GM23338 (cell line): ENCODE measurements around the gene COMMD3. TPM values are rescaled to one million over a fixed set of nuclear protein-coding genes. Genes with fewer than 3 reads are reported as not detected.

Experiments used
- ATAC-seq: fragments of 200-7000 bp; cut with Tn5 transposase; 3 replicates; pipeline ENCODE4 v1.9.1; 2020
- DNase-seq: peaks from one replicate; pipeline ENCODE4 v3.0.0-alpha.2; 2015; ENCODE audit warnings: low spot score
- H2AFZ ChIP-seq: fragments of 200-600 bp; sonication (generic); 2 replicates; pipeline ENCODE4 v1.8.0; 2016; ENCODE audit warnings: antibody characterized with exemption, mild to moderate bottlenecking, moderate library complexity
- H3F3A ChIP-seq: fragments of 200-600 bp; sonication (generic); replicated peaks from 2 replicates; pipeline ENCODE4 v1.8.0; 2017; ENCODE audit warnings: antibody characterized with exemption, mixed run types, low read depth
- H3K27ac ChIP-seq: fragments of 200-600 bp; sonication (generic); 2 replicates; pipeline ENCODE4 v1.6.1; 2016; ENCODE audit warnings: low read depth
- H3K27me3 ChIP-seq: fragments of 200-600 bp; sonication (generic); 2 replicates; pipeline ENCODE4 v1.8.0; 2016; ENCODE audit warnings: mild to moderate bottlenecking, mixed run types, moderate library complexity; ENCODE audit not compliant: insufficient read depth
- H3K36me3 ChIP-seq: fragments of 200-600 bp; sonication (generic); 2 replicates; pipeline ENCODE4 v1.8.0; 2016; ENCODE audit warnings: mild to moderate bottlenecking; ENCODE audit not compliant: insufficient read depth
- H3K4me1 ChIP-seq: fragments of 200-600 bp; sonication (generic); 2 replicates; pipeline ENCODE4 v1.8.0; 2016; ENCODE audit warnings: mild to moderate bottlenecking, moderate library complexity; ENCODE audit not compliant: insufficient read depth
- H3K4me2 ChIP-seq: fragments of 200-600 bp; sonication (generic); 2 replicates; pipeline ENCODE4 v1.7.1; 2017; ENCODE audit warnings: mixed run types
- H3K4me3 ChIP-seq: fragments of 200-600 bp; sonication (generic); 2 replicates; pipeline ENCODE4 v1.6.1; 2016; ENCODE audit warnings: mixed run types
- H3K79me2 ChIP-seq: fragments of 200-600 bp; sonication (generic); replicated peaks from 2 replicates; pipeline ENCODE4 v1.8.0; 2017; ENCODE audit warnings: mild to moderate bottlenecking; ENCODE audit not compliant: insufficient read depth
- H3K9me2 ChIP-seq: fragments of 200-600 bp; sonication (generic); 2 replicates; pipeline ENCODE4 v1.8.0; 2017; ENCODE audit not compliant: insufficient read depth
- H4K20me1 ChIP-seq: fragments of 200-600 bp; sonication (generic); replicated peaks from 2 replicates; pipeline ENCODE4 v1.8.0; 2017; ENCODE audit warnings: mild to moderate bottlenecking; ENCODE audit not compliant: insufficient read depth
- H3K27ac Mint-ChIP-seq: 2 replicates; pipeline ENCODE4 v1.8.0; 2020; ENCODE audit warnings: inconsistent platforms, mild to moderate bottlenecking, moderate library complexity, mixed read lengths
- H3K27me3 Mint-ChIP-seq: 3 replicates; pipeline ENCODE4 v1.8.0; 2022; ENCODE audit warnings: low read depth, mild to moderate bottlenecking, moderate library complexity, mixed read lengths, inconsistent platforms; ENCODE audit not compliant: insufficient read depth, poor library complexity
- H3K36me3 Mint-ChIP-seq: 3 replicates; pipeline ENCODE4 v1.8.0; 2021; ENCODE audit warnings: low read depth, mild to moderate bottlenecking, inconsistent platforms, moderate library complexity, mixed read lengths
- H3K4me1 Mint-ChIP-seq: 3 replicates; pipeline ENCODE4 v1.8.0; 2020; ENCODE audit warnings: mild to moderate bottlenecking, inconsistent platforms, mixed read lengths
- H3K4me3 Mint-ChIP-seq: 3 replicates; pipeline ENCODE4 v1.8.0; 2021; ENCODE audit warnings: moderate library complexity, mild to moderate bottlenecking, inconsistent platforms, mixed read lengths
- H3K9me3 Mint-ChIP-seq: 3 replicates; pipeline ENCODE4 v1.8.0; 2020; ENCODE audit warnings: moderate library complexity, mild to moderate bottlenecking, inconsistent platforms, mixed read lengths
- EZH2phosphoT487 ChIP-seq: fragments of 200-600 bp; sonication (generic); IDR thresholded peaks from one replicate; pipeline ENCODE4 v1.8.1; 2018; ENCODE audit warnings: antibody characterized with exemption; ENCODE audit not compliant: unreplicated experiment
- JUNB ChIP-seq: IDR thresholded peaks from one replicate; pipeline ENCODE4 v1.6.1; 2016; ENCODE audit warnings: antibody characterized with exemption; ENCODE audit not compliant: unreplicated experiment
- NANOG ChIP-seq: IDR thresholded peaks from 2 replicates; pipeline ENCODE4 v1.6.1; 2016; ENCODE audit warnings: antibody characterized with exemption, borderline replicate concordance
- ZNF114 ChIP-seq: fragments of 250-450 bp; sonication (Bioruptor Pico); IDR thresholded peaks from 2 replicates; pipeline ENCODE4 v1.5.0; 2020; ENCODE audit warnings: mild to moderate bottlenecking, moderate library complexity
- polyA plus RNA-seq: library from polyadenylated mRNA; unstranded; fragments of >200 nt; fragmentation: Nextera tagmentation; extraction: Ambion mirVana; gene quantifications from 2 replicates; pipeline ENCODE4 v1.2.1, GENCODE V29; 2016
- total RNA-seq: library from RNA; depleted of rRNA; stranded (reverse); fragments of >200 nt; shearing (Covaris generic); gene quantifications from 2 replicates; pipeline ENCODE4 v1.2.3, GENCODE V29; 2014
- TF ChIP-seq, protein P1 (sequence below), 2 experiments: fragments of 200-600 bp in 1 of 2; sonication (generic) in 1 of 2; conservative IDR thresholded peaks; 2 replicates each; pipeline versions ENCODE4 v1.5.1 to v1.6.1; 2016 to 2017; ENCODE audit warnings: antibody characterized with exemption in 2 of 2, low read depth in 2 of 2, mild to moderate bottlenecking in 2 of 2, moderate library complexity in 1 of 2
- TF ChIP-seq, protein P2 (sequence below): fragments of 250-450 bp; sonication (Bioruptor Pico); IDR thresholded peaks from 2 replicates; pipeline ENCODE4 v1.5.0; 2020; ENCODE audit warnings: mild to moderate bottlenecking, moderate library complexity
- TF ChIP-seq, protein P3 (sequence below): IDR thresholded peaks from 2 replicates; pipeline ENCODE4 v1.6.1; 2016; ENCODE audit warnings: antibody characterized with exemption

The COMMD3 gene
- total and polyA plus RNA-seq, 2 experiments from 2014 or later = 1.1 to 5.2 TPM

DNA sequence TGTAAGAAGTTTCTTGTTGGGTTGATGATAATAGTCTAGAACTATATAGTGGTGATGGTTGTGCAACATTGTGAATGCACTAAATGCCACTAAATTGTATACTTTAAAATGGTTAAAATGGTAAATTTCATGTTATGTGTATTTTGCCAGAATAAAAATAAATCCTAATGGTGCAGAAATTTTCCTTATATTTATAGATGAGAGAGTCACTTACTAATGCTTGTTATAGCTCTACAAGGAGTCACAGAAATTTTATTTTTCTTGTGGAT, 50.2 kb downstream of the COMMD3 start:
- DNase-seq (no peak), ATAC-seq (no peak)
- H3K27ac ChIP-seq = no peak overlapping the region
- H3K4me2 ChIP-seq = no peak overlapping the region
- H3F3A ChIP-seq = no peaks in the 10 kb centered on the region
- Mint-ChIP-seq H3K9me3 (no peaks in the 10 kb centered on the region), H3K27ac (no peak overlapping the region), H3K36me3 (no peaks in the 10 kb centered on the region), H3K4me3 (no peak overlapping the region), H3K27me3 (no peaks in the 10 kb centered on the region), H3K4me1 (no peaks in the 10 kb centered on the region)
- no peaks in the 10 kb centered on the region for H3K4me1 ChIP-seq
- H3K79me2 ChIP-seq = no peaks in the 10 kb centered on the region
- no peaks in the 10 kb centered on the region for H3K36me3 ChIP-seq
- H2AFZ ChIP-seq = 0 out of 2 replicates have a peak overlapping the region, but pooled peaks have one; percentile 3
- no peaks in the 10 kb centered on the region for H3K27me3 ChIP-seq
- H3K9me2 ChIP-seq = no peaks in the 10 kb centered on the region
- TF ChIP-seq ZNF114 (CRISPR knock-in tag) (no peak), EZH2phosphoT487 (no peak), JUNB (no peak), NANOG (no peak)
- TF ChIP-seq, protein P1, sequence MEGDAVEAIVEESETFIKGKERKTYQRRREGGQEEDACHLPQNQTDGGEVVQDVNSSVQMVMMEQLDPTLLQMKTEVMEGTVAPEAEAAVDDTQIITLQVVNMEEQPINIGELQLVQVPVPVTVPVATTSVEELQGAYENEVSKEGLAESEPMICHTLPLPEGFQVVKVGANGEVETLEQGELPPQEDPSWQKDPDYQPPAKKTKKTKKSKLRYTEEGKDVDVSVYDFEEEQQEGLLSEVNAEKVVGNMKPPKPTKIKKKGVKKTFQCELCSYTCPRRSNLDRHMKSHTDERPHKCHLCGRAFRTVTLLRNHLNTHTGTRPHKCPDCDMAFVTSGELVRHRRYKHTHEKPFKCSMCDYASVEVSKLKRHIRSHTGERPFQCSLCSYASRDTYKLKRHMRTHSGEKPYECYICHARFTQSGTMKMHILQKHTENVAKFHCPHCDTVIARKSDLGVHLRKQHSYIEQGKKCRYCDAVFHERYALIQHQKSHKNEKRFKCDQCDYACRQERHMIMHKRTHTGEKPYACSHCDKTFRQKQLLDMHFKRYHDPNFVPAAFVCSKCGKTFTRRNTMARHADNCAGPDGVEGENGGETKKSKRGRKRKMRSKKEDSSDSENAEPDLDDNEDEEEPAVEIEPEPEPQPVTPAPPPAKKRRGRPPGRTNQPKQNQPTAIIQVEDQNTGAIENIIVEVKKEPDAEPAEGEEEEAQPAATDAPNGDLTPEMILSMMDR (conservative IDR thresholded peaks at IDR 0.05; ENCODE audit: low read depth in 2 of 2) = no peak
- TF ChIP-seq, protein P2, sequence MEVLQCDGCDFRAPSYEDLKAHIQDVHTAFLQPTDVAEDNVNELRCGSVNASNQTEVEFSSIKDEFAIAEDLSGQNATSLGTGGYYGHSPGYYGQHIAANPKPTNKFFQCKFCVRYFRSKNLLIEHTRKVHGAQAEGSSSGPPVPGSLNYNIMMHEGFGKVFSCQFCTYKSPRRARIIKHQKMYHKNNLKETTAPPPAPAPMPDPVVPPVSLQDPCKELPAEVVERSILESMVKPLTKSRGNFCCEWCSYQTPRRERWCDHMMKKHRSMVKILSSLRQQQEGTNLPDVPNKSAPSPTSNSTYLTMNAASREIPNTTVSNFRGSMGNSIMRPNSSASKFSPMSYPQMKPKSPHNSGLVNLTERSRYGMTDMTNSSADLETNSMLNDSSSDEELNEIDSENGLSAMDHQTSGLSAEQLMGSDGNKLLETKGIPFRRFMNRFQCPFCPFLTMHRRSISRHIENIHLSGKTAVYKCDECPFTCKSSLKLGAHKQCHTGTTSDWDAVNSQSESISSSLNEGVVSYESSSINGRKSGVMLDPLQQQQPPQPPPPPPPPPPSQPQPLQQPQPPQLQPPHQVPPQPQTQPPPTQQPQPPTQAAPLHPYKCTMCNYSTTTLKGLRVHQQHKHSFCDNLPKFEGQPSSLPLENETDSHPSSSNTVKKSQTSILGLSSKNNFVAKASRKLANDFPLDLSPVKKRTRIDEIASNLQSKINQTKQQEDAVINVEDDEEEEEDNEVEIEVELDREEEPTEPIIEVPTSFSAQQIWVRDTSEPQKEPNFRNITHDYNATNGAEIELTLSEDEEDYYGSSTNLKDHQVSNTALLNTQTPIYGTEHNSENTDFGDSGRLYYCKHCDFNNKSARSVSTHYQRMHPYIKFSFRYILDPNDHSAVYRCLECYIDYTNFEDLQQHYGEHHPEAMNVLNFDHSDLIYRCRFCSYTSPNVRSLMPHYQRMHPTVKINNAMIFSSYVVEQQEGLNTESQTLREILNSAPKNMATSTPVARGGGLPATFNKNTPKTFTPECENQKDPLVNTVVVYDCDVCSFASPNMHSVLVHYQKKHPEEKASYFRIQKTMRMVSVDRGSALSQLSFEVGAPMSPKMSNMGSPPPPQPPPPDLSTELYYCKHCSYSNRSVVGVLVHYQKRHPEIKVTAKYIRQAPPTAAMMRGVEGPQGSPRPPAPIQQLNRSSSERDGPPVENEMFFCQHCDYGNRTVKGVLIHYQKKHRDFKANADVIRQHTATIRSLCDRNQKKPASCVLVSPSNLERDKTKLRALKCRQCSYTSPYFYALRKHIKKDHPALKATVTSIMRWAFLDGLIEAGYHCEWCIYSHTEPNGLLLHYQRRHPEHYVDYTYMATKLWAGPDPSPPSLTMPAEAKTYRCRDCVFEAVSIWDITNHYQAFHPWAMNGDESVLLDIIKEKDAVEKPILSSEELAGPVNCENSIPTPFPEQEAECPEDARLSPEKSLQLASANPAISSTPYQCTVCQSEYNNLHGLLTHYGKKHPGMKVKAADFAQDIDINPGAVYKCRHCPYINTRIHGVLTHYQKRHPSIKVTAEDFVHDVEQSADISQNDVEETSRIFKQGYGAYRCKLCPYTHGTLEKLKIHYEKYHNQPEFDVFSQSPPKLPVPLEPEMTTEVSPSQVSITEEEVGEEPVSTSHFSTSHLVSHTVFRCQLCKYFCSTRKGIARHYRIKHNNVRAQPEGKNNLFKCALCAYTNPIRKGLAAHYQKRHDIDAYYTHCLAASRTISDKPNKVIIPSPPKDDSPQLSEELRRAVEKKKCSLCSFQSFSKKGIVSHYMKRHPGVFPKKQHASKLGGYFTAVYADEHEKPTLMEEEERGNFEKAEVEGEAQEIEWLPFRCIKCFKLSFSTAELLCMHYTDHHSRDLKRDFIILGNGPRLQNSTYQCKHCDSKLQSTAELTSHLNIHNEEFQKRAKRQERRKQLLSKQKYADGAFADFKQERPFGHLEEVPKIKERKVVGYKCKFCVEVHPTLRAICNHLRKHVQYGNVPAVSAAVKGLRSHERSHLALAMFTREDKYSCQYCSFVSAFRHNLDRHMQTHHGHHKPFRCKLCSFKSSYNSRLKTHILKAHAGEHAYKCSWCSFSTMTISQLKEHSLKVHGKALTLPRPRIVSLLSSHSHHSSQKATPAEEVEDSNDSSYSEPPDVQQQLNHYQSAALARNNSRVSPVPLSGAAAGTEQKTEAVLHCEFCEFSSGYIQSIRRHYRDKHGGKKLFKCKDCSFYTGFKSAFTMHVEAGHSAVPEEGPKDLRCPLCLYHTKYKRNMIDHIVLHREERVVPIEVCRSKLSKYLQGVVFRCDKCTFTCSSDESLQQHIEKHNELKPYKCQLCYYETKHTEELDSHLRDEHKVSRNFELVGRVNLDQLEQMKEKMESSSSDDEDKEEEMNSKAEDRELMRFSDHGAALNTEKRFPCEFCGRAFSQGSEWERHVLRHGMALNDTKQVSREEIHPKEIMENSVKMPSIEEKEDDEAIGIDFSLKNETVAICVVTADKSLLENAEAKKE (CRISPR knock-in tag) = no peak
- TF ChIP-seq, protein P3, sequence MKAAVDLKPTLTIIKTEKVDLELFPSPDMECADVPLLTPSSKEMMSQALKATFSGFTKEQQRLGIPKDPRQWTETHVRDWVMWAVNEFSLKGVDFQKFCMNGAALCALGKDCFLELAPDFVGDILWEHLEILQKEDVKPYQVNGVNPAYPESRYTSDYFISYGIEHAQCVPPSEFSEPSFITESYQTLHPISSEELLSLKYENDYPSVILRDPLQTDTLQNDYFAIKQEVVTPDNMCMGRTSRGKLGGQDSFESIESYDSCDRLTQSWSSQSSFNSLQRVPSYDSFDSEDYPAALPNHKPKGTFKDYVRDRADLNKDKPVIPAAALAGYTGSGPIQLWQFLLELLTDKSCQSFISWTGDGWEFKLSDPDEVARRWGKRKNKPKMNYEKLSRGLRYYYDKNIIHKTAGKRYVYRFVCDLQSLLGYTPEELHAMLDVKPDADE = no peak
- H4K20me1 ChIP-seq = no peaks in the 10 kb centered on the region
- no peak overlapping the region for H3K4me3 ChIP-seq
